H9 (cell line): ENCODE results near the gene LPP. TPM values are rescaled to one million over a fixed set of nuclear protein-coding genes. Genes with fewer than 3 reads are reported as not detected.

ENCODE experiments used
- DNase-seq: peaks from one replicate; pipeline ENCODE4 v3.0.0-alpha.2; 2017
- H2AFZ ChIP-seq: one replicate; pipeline ENCODE4 v1.6.1; 2013; ENCODE audit warnings: mild to moderate bottlenecking, low read length, control low read depth, moderate library complexity
- H2AK5ac ChIP-seq: 2 replicates; pipeline ENCODE4 v1.6.1; 2013; ENCODE audit warnings: low read length, control low read depth, mixed read lengths; ENCODE audit not compliant: insufficient read length
- H2BK120ac ChIP-seq: one replicate; pipeline ENCODE4 v1.6.1; 2013; ENCODE audit warnings: low read depth, mild to moderate bottlenecking, low read length, control low read depth, inconsistent platforms; ENCODE audit not compliant: poor library complexity, severe bottlenecking
- H2BK12ac ChIP-seq: 2 replicates; pipeline ENCODE4 v1.6.1; 2013; ENCODE audit warnings: low read length, control low read depth, mixed read lengths, low read depth; ENCODE audit not compliant: insufficient read length
- H2BK15ac ChIP-seq: 2 replicates; pipeline ENCODE4 v1.6.1; 2013; ENCODE audit warnings: low read depth, low read length, control low read depth
- H2BK20ac ChIP-seq: one replicate; pipeline ENCODE4 v1.6.1; 2013; ENCODE audit warnings: low read depth, mild to moderate bottlenecking, low read length, control low read depth, inconsistent platforms; ENCODE audit not compliant: poor library complexity, severe bottlenecking
- H2BK5ac ChIP-seq: 2 replicates; pipeline ENCODE4 v1.6.1; 2013; ENCODE audit warnings: low read length, control low read depth, mixed read lengths; ENCODE audit not compliant: insufficient read length
- H3K14ac ChIP-seq: 2 replicates; pipeline ENCODE4 v1.6.1; 2013; ENCODE audit warnings: low read length, control low read depth; ENCODE audit not compliant: insufficient read depth
- H3K18ac ChIP-seq: 2 replicates; pipeline ENCODE4 v1.6.1; 2013; ENCODE audit warnings: low read depth, mild to moderate bottlenecking, mixed read lengths, low read length, control low read depth; ENCODE audit not compliant: insufficient read length
- H3K23ac ChIP-seq: 2 replicates; pipeline ENCODE4 v1.6.1; 2013; ENCODE audit warnings: low read length, control low read depth, mixed read lengths, low read depth; ENCODE audit not compliant: insufficient read length
- H3K23me2 ChIP-seq: 2 replicates; pipeline ENCODE4 v1.6.1; 2013; ENCODE audit warnings: low read depth, mild to moderate bottlenecking, mixed read lengths, low read length, control low read depth; ENCODE audit not compliant: insufficient read length, poor library complexity, severe bottlenecking
- H3K27ac ChIP-seq: 2 replicates; pipeline ENCODE4 v1.5.1; 2013; ENCODE audit warnings: low read length, control low read depth, mixed read lengths, low read depth; ENCODE audit not compliant: insufficient read length
- H3K27me3 ChIP-seq: 2 replicates; pipeline ENCODE4 v1.6.1; 2013; ENCODE audit warnings: low read length, control low read depth, inconsistent platforms; ENCODE audit not compliant: insufficient read depth
- H3K4ac ChIP-seq: 2 replicates; pipeline ENCODE4 v1.6.1; 2013; ENCODE audit warnings: low read depth, mild to moderate bottlenecking, control low read depth, inconsistent platforms, low read length, moderate library complexity
- H3K4me1 ChIP-seq: 2 replicates; pipeline ENCODE4 v1.6.1; 2013; ENCODE audit warnings: low read length, control low read depth, inconsistent platforms; ENCODE audit not compliant: insufficient read depth
- H3K4me2 ChIP-seq: 2 replicates; pipeline ENCODE4 v1.6.1; 2013; ENCODE audit warnings: low read length, control low read depth, mixed read lengths; ENCODE audit not compliant: insufficient read length, insufficient read depth
- H3K56ac ChIP-seq: 2 replicates; pipeline ENCODE4 v1.6.1; 2013; ENCODE audit warnings: low read depth, mild to moderate bottlenecking, mixed read lengths, low read length, control low read depth; ENCODE audit not compliant: insufficient read length
- H3K79me1 ChIP-seq: 2 replicates; pipeline ENCODE4 v1.6.1; 2013; ENCODE audit warnings: low read depth, mild to moderate bottlenecking, moderate library complexity, low read length, control low read depth, inconsistent platforms; ENCODE audit not compliant: insufficient read depth, poor library complexity, severe bottlenecking
- H3K79me2 ChIP-seq: 2 replicates; pipeline ENCODE4 v1.6.1; 2013; ENCODE audit warnings: low read length, control low read depth, inconsistent platforms; ENCODE audit not compliant: insufficient read depth
- H3K9ac ChIP-seq: 2 replicates; pipeline ENCODE4 v1.6.1; 2013; ENCODE audit warnings: low read length, control low read depth, mixed read lengths; ENCODE audit not compliant: insufficient read length; ENCODE audit errors: extremely low read depth
- H3K9me3 ChIP-seq: one replicate; pipeline ENCODE4 v1.6.1; 2013; ENCODE audit warnings: low read depth, low read length, inconsistent platforms; ENCODE audit not compliant: control insufficient read depth
- H3T11ph ChIP-seq: one replicate; pipeline ENCODE4 v1.6.1; 2013; ENCODE audit warnings: mild to moderate bottlenecking, low read length, control low read depth, inconsistent platforms
- H4K20me1 ChIP-seq: one replicate; pipeline ENCODE4 v1.6.1; 2013; ENCODE audit not compliant: control insufficient read depth, insufficient read length, insufficient read depth
- H4K5ac ChIP-seq: 2 replicates; pipeline ENCODE4 v1.6.1; 2013; ENCODE audit warnings: low read depth, mild to moderate bottlenecking, mixed read lengths, low read length, control low read depth; ENCODE audit not compliant: insufficient read length
- H4K8ac ChIP-seq: replicated peaks from 2 replicates; pipeline ENCODE4 v1.6.1; 2013; ENCODE audit warnings: low read length, control low read depth, mixed read lengths, low read depth; ENCODE audit not compliant: insufficient read length
- H4K91ac ChIP-seq: 2 replicates; pipeline ENCODE4 v1.6.1; 2013; ENCODE audit warnings: low read depth, mild to moderate bottlenecking, moderate library complexity, mixed read lengths, low read length, control low read depth; ENCODE audit not compliant: insufficient read length
- H3K27ac Mint-ChIP-seq, 3 experiments: 2 replicates in 2 of 3; 3 replicates in 1 of 3; pipeline ENCODE4 v1.8.0; 2020 to 2021; ENCODE audit warnings: mixed read lengths in 3 of 3, mild to moderate bottlenecking in 1 of 3, moderate library complexity in 1 of 3
- H3K27me3 Mint-ChIP-seq: 2 replicates; pipeline ENCODE4 v1.8.0; 2021; ENCODE audit warnings: low read depth, mild to moderate bottlenecking, moderate library complexity, mixed read lengths
- H3K36me3 Mint-ChIP-seq, 3 experiments: 2 replicates in 2 of 3; 3 replicates in 1 of 3; pipeline ENCODE4 v1.8.0; 2020 to 2021; ENCODE audit warnings: low read depth in 3 of 3, mixed read lengths in 3 of 3; ENCODE audit not compliant: insufficient read depth in 1 of 3
- H3K4me1 Mint-ChIP-seq, 2 experiments: 2 replicates each; pipeline ENCODE4 v1.8.0; 2020; ENCODE audit warnings: mixed read lengths in 2 of 2
- H3K4me3 Mint-ChIP-seq, 2 experiments: 2 replicates in 1 of 2; 3 replicates in 1 of 2; pipeline ENCODE4 v1.8.0; 2020 to 2021; ENCODE audit warnings: mild to moderate bottlenecking in 2 of 2, mixed read lengths in 2 of 2, moderate library complexity in 1 of 2
- H3K9me3 Mint-ChIP-seq, 2 experiments: 2 replicates in 1 of 2; 3 replicates in 1 of 2; pipeline ENCODE4 v1.8.0; 2020; ENCODE audit warnings: mild to moderate bottlenecking in 2 of 2, mixed read lengths in 2 of 2, moderate library complexity in 1 of 2
- CTCF ChIP-seq: fragments of 200-600 bp; sonication (generic); conservative IDR thresholded peaks from 3 replicates; pipeline ENCODE4 v1.8.0; 2021; ENCODE audit warnings: antibody characterized with exemption, mild to moderate bottlenecking
- WGBS: extraction: QIAGEN DNeasy Blood & Tissue Kit; methylation state at CpG from one replicate; pipeline ENCODE4 v1.1.7; 2013; ENCODE audit warnings: missing lambda C conversion rate, low lambda C conversion rate, mixed read lengths; ENCODE audit not compliant: insufficient read length; ENCODE audit errors: extremely low coverage; 5-methylcytosine and 5-hydroxymethylcytosine counted together
- total RNA-seq: library from RNA; stranded (reverse); gene quantifications from 2 replicates; pipeline ENCODE4 v1.2.1, GENCODE V29; 2021

Gene LPP
- total RNA-seq, 1 experiment from 2014 or later: 64.6 TPM

- WGBS: no CpG with 5 or more reads among the region's 9 CpGs
- H3K4ac ChIP-seq: no peak overlapping the region
- H3K9ac ChIP-seq: no peak overlapping the region
- no peak for TF ChIP-seq CTCF
- no peaks in the 10 kb centered on the region for H3K9me3 Mint-ChIP-seq
- no peak overlapping the region for H2AFZ ChIP-seq
- peak overlapping the region; percentile 69 for H4K8ac ChIP-seq
- H3K79me1 ChIP-seq: no peaks in the 10 kb centered on the region
- H4K5ac ChIP-seq: peak overlapping the region; percentile 47
- H3K27me3 Mint-ChIP-seq: no peaks in the 10 kb centered on the region
- peaks cover 14 to 21% of the 10 kb centered on the region in 2 experiments for H3K4me1 Mint-ChIP-seq
- no peak overlapping the region for H3K4me3 Mint-ChIP-seq
- H3K56ac ChIP-seq: no peak overlapping the region
- no peak overlapping the region for H2BK5ac ChIP-seq
- no peak for DNase-seq
- no peak overlapping the region for H3T11ph ChIP-seq
- no peaks in the 10 kb centered on the region for H3K27me3 ChIP-seq
- H3K36me3 Mint-ChIP-seq: no peaks in the 10 kb centered on the region
- no peak overlapping the region for H2BK15ac ChIP-seq
- H2BK12ac ChIP-seq: peak overlapping the region; percentile 52
- peaks cover 1% of the 10 kb centered on the region; the same call in 1 of the 2 replicates for H3K79me2 ChIP-seq
- H4K91ac ChIP-seq: no peak overlapping the region
- H3K18ac ChIP-seq: no peak overlapping the region
- no peaks in the 10 kb centered on the region for H4K20me1 ChIP-seq
- no peaks in the 10 kb centered on the region for H3K9me3 ChIP-seq
- no peak overlapping the region for H3K27ac ChIP-seq
- H3K4me2 ChIP-seq: no peak overlapping the region
- H3K14ac ChIP-seq: no peak overlapping the region
- H2AK5ac ChIP-seq: no peak overlapping the region
- H3K23me2 ChIP-seq: no peaks in the 10 kb centered on the region
- peak overlapping the region in 1 of 3 experiments; percentile 5; a peak in 1 of 7 replicates for H3K27ac Mint-ChIP-seq
- peaks cover 3% of the 10 kb centered on the region; the same call in 1 of the 2 replicates for H3K4me1 ChIP-seq
- no peak overlapping the region for H2BK20ac ChIP-seq
- no peak overlapping the region for H3K23ac ChIP-seq
- no peak overlapping the region for H2BK120ac ChIP-seq
Measured at GRCh38 chr3:188284455-188285212, 130.7 kb downstream of the LPP start.
